ENCODE measurements around the gene SNRNP40.

The SNRNP40 gene

GRCh38 chr1:31234870-31235269, 61.7 kb downstream of the SNRNP40 start:
- no peak overlapping the region for H3K4me3 ChIP-seq (replicated peaks; ENCODE audit: low read depth, low read length)
- no peak for TF ChIP-seq CTCF (IDR thresholded peaks at IDR 0.05; ENCODE audit: low read length, missing control alignments)
- DNase-seq (ENCODE audit: low read depth) = no peak

- H3K4me3 ChIP-seq (replicated peaks; ENCODE audit: low read depth, low read length) = no peak overlapping the region
- DNase-seq (ENCODE audit: low read depth) = no peak
- TF ChIP-seq CTCF (IDR thresholded peaks at IDR 0.05; ENCODE audit: low read length, missing control alignments) = no peak
Observed at GRCh38 chr1:31234123-31234708, 62.4 kb downstream of the SNRNP40 start.

- no peak for DNase-seq (ENCODE audit: low read depth)
- TF ChIP-seq CTCF (IDR thresholded peaks at IDR 0.05; ENCODE audit: low read length, missing control alignments) = no peak
- no peak overlapping the region for H3K4me3 ChIP-seq (replicated peaks; ENCODE audit: low read depth, low read length)
Observed at GRCh38 chr1:31232689-31233088, 63.9 kb downstream of the SNRNP40 start.

GRCh38 chr1:31231802-31232201, 64.8 kb downstream of the SNRNP40 start:
- DNase-seq (ENCODE audit: low read depth) = no peak
- TF ChIP-seq CTCF (IDR thresholded peaks at IDR 0.05; ENCODE audit: low read length, missing control alignments) = no peak
- H3K4me3 ChIP-seq (replicated peaks; ENCODE audit: low read depth, low read length) = no peak overlapping the region

GRCh38 chr1:31230378-31230777, 66.2 kb downstream of the SNRNP40 start:
- H3K4me3 ChIP-seq (replicated peaks; ENCODE audit: low read depth, low read length) = no peak overlapping the region
- DNase-seq (ENCODE audit: low read depth) = no peak
- TF ChIP-seq CTCF (IDR thresholded peaks at IDR 0.05; ENCODE audit: low read length, missing control alignments) = no peak

GRCh38 chr1:31228986-31229385, 67.6 kb downstream of the SNRNP40 start:
- no peak overlapping the region for H3K4me3 ChIP-seq (replicated peaks; ENCODE audit: low read depth, low read length)
- DNase-seq (ENCODE audit: low read depth) = no peak
- TF ChIP-seq CTCF (IDR thresholded peaks at IDR 0.05; ENCODE audit: low read length, missing control alignments) = no peak

GRCh38 chr1:31227891-31228568, 68.6 kb downstream of the SNRNP40 start:
- no peak for DNase-seq (ENCODE audit: low read depth)
- H3K4me3 ChIP-seq (replicated peaks; ENCODE audit: low read depth, low read length) = no peak overlapping the region
- no peak for TF ChIP-seq CTCF (IDR thresholded peaks at IDR 0.05; ENCODE audit: low read length, missing control alignments)

All from fibroblast of pulmonary artery (primary cell).